ENCODE measurements around the gene KRT37.

GRCh38 chr17:41453066-41453465 is 28.7 kb upstream of the KRT37 start:
- TF ChIP-seq CREB5 (CRISPR knock-in tag; IDR thresholded peaks at IDR 0.05; ENCODE audit: low read depth) (no peak), ZNF565 (CRISPR knock-in tag; conservative IDR thresholded peaks at IDR 0.05; ENCODE audit: low read depth) (no peak)
